ENCODE measurements around the gene RIC8A. TPM values are rescaled to one million over a fixed set of nuclear protein-coding genes. Genes with fewer than 3 reads are reported as not detected.

RIC8A gene
- total and polyA plus RNA-seq, 9 of the 15 experiments (the other 6 are each of a cell fraction or from before 2014, with no cell fraction given), result 10.7 to 108 (median 72.1) TPM

DNA sequence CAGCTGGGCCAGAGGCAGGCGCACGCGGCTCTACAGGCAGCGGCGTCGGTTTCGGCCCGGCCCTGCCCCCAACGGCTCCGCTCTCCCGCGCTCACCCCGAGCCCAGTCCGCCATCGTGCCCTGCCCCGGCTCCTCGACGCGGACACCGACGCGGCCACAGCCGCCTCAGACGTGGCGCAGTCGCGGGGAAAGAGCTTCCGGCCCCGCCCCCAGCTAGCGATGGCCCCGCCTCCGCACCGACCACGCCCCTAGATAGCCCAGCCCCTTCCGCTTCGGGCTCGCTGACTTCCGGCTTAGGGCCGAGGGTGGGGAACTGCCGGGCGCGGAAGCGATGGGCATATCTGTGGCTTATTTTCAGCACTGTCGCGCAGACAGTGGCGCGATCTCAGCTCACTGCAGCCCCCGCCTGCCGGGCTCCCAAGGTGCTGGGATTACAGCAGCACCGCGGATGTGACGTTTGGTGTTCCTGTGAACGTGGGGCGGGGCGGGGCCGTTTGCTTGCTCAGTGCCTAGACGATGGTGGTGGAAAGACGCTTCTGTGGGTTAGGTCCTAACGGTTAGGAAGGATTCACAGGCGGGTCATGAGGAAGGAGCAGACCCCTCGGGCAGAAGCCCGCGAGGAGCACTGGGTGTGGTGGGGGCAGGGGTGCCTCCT is at the start of gene RIC8A, which contains the start of gene BET1L (continued):
- TF ChIP-seq ZNF184 (CRISPR knock-in tag; IDR thresholded peaks at IDR 0.05), result no peak
- TF ChIP-seq, protein P1, sequence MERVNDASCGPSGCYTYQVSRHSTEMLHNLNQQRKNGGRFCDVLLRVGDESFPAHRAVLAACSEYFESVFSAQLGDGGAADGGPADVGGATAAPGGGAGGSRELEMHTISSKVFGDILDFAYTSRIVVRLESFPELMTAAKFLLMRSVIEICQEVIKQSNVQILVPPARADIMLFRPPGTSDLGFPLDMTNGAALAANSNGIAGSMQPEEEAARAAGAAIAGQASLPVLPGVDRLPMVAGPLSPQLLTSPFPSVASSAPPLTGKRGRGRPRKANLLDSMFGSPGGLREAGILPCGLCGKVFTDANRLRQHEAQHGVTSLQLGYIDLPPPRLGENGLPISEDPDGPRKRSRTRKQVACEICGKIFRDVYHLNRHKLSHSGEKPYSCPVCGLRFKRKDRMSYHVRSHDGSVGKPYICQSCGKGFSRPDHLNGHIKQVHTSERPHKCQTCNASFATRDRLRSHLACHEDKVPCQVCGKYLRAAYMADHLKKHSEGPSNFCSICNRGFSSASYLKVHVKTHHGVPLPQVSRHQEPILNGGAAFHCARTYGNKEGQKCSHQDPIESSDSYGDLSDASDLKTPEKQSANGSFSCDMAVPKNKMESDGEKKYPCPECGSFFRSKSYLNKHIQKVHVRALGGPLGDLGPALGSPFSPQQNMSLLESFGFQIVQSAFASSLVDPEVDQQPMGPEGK (CRISPR knock-in tag; IDR thresholded peaks at IDR 0.05; ENCODE audit: borderline replicate concordance), result no peak
- 0 out of 4 replicates have a peak, but pooled peaks of 1 of the 2 experiments have one; percentile 16 for TF ChIP-seq TBL1XR1 (IDR thresholded peaks at IDR 0.05; ENCODE audit: low read length in 2 of 2)
- 0 out of 2 replicates have a peak, but pooled peaks have one; percentile 30 for TF ChIP-seq HDAC2 (IDR thresholded peaks at IDR 0.05)
- peak; percentile 21 for TF ChIP-seq RBBP5 (IDR thresholded peaks at IDR 0.05; ENCODE audit: borderline replicate concordance, insufficient read depth, low read length, poor library complexity, severe bottlenecking)
- no peak for TF ChIP-seq ZNF318 (IDR thresholded peaks at IDR 0.05; ENCODE audit: borderline replicate concordance in 1 of 2, low read depth in 1 of 2)
- no peak for TF ChIP-seq SETDB1 (IDR thresholded peaks at IDR 0.05; ENCODE audit: low read length)
- no peak for TF ChIP-seq CHD1 (IDR thresholded peaks at IDR 0.05; ENCODE audit: low read length)
- peak; percentile 33; the same call in 1 of the 2 replicates for TF ChIP-seq JUND (IDR thresholded peaks at IDR 0.05; ENCODE audit: borderline replicate concordance, low read depth, low read length)
- TF ChIP-seq JUND (tag; IDR thresholded peaks at IDR 0.05; ENCODE audit: borderline replicate concordance, low read depth, low read length), result no peak; the same call in 2 of the 3 replicates
- peak; percentile 31 for TF ChIP-seq SMAD1 (IDR thresholded peaks at IDR 0.05; ENCODE audit: low read depth, low read length, partially characterized antibody)
- TF ChIP-seq CEBPG (CRISPR knock-in tag; IDR thresholded peaks at IDR 0.05), result peak; percentile 55; the same call in 1 of the 2 replicates
- TF ChIP-seq CEBPG (tag; conservative IDR thresholded peaks at IDR 0.05 in 1 of 2, IDR thresholded peaks at IDR 0.05 in 1 of 2), result no peak
- TF ChIP-seq, protein P2, sequence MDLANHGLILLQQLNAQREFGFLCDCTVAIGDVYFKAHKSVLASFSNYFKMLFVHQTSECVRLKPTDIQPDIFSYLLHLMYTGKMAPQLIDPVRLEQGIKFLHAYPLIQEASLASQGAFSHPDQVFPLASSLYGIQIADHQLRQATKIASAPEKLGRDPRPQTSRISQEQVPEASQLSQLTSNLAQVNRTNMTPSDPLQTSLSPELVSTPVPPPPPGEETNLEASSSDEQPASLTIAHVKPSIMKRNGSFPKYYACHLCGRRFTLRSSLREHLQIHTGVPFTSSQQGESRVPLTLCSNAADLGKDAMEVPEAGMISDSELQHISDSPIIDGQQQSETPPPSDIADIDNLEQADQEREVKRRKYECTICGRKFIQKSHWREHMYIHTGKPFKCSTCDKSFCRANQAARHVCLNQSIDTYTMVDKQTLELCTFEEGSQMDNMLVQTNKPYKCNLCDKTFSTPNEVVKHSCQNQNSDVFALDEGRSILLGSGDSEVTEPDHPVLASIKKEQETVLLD (IDR thresholded peaks at IDR 0.05), result 0 out of 2 replicates have a peak, but pooled peaks have one; percentile 30
